ENCODE measurements around the gene PCNX3.
"Not testable (repeated sequence)": the region's sequence is repeated elsewhere in the genome, so short reads cannot be mapped to it uniquely, and the experiment has no call there.

PCNX3 gene

DNA sequence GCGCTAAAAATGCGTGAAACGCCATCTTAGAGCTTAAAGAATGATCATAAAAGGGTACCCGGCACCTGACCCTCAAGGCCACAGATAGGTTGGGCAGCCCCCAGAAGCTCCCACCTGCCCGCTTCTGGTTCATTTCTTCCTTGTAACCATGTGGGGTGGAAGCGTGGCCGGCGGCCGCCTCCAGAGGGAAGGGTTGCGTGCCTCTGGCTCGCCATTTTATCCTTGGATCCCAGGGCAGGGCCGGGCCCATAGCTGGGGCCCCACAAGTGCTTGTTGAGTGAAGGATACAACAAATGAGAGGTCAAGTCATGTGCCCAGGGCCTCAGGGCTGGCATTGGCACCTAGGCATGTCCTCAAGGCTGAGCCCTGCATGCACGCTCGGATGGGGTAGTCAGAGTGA lies 5.9 kb downstream of the PCNX3 start:
- DNase-seq = no peak

DNA sequence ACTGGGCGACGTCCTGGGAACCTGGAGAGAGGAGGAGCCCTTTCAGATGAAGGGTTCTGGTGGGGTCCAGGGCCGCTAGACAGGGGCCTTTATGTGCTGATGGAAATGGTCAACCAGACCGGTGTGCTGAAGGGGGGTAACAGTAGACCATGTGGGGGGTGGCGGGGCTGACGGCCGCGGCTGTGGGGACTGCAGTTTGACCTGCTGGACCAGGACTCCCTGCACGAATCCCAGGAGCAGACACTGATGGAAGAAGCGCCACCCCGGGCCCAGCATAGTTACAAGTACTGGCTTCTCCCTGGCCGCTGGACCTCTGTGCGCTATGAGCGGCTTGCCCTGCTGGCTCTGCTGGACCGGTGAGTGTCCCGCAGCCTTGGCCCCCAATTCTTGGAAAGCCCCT lies 6.4 kb downstream of the PCNX3 start:
- DNase-seq = no peak

DNA sequence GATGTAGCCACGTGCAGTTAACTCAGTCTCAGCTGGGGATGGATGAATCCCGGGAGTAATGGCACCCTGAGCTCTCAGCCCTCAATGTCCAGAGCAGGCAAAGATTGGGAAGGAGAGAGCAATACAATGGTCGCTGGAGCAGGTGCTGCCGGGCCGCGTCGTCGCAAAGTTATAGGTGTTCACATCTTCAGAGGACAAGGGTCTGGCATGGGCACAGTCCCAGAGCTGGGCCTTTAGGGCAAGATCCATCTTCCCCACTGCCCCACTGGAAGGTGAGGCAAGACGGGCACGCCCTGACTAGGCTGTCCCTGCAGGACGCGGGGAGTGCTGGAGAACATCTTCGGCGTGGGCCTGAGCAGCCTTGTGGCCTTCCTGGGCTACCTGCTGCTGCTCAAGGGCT lies 7.6 kb downstream of the PCNX3 start:
- DNase-seq = no peak

DNA sequence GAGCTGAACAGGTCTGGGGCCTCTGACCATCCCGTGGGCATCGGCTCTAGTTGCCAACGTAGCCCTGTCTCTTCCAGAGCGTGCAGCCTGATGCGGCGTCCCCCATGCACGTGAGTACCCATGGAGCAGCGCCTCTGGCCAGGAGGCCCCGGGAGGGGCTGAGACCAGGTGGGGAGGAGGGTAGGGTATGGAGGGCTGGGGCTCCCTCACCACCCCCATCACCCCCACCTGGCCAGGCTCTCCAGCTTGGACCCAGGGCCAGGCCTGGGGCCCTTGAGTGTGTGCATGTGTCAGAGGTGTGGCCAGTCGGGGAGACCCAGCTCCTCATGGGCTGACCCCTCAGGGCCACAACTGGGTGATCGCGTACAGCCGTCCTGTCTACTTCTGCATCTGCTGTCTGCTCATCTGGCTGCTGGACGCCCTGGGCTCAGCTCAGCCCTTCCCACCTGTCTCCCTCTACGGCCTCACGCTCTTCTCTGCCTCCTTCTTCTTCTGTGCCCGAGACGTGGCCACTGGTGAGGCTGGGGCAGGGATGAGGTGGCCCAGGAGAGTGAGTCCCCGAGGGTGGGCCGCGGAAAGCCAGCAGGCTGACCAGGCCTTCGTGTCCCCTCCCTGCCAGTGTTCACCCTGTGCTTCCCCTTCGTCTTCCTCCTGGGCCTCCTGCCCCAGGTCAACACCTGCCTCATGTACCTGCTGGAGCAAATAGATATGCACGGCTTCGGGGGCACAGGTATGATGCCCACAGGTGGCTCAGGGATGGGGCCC lies 8.5 kb downstream of the PCNX3 start:
- no peak for DNase-seq

DNA sequence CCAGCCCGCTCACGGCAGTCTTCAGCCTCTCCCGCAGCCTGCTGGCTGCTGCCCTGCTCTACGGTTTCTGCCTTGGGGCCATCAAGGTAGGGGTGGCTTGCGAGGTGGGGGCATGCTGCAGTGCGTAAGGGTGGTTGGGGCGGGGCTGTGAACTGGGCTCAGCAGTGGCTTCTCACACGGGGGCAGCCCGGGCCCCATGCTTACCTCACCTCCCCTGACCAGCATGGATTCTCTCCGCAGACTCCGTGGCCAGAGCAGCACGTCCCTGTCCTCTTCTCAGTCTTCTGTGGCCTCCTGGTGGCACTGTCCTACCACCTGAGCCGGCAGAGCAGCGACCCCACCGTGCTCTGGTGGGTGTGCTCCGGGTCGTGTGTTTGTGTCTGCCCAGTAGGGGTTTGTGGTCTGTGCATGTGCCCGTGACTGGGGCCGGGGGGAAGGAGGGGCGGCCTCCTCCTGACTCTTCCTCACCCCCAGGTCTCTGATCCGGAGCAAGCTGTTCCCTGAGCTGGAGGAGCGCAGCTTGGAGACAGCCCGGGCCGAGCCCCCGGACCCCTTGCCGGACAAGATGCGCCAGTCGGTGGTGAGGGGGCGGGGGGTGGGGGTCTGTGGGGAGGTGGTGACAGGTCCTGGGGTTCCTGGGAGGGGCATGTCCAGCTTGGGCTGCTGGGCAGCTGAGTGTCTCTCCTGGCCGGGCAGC lies 9.5 kb downstream of the PCNX3 start:
- DNase-seq = no peak

DNA sequence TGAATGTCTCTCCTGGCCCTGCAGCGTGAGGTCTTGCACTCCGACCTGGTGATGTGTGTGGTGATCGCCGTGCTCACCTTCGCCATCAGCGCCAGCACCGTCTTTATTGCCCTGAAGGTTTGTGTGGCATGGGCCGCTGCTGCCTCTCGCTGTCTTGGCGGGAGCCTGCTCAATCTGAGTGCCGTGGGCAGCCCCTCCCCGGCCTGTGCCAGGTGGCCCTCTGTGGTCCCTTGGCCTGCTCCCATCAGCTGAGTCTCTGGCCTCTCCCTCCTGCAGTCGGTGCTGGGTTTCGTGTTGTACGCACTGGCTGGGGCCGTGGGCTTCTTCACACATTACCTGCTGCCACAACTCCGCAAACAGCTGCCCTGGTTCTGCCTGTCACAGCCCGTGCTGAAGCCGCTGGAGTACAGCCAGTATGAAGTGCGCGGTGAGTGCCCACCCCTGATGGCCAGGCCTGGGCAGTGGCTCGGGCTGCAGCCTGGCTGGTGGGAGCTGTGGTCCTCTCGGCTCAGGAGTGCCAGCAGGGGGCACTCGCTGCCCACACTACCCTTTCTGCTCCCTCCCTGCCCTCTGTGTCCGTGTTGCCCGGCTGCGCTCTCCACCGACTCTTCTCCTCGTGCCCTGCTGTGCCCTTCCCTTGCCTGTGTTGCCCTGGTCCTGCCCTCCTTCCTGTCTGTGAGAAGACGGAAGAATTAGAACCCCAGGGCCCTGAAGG lies 10.2 kb downstream of the PCNX3 start:
- peak; percentile 55 for DNase-seq

DNA sequence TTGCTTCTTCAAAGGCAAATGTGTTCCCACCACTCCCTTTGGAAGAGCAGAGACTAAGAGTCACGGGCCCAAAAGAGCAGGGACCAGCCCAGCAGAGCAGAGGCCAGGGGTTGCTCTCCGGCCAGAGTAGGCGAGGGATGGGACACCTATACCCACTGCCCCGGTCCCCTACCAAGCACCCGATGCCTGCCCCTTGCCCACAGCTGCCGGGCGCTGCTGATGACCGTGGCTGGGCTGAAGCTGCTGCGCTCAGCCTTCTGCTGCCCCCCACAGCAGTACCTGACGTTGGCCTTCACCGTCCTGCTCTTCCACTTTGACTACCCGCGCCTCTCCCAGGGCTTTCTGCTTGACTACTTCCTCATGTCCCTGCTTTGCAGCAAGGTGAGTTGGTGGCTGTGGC lies 11.6 kb downstream of the PCNX3 start:
- no peak for DNase-seq

DNA sequence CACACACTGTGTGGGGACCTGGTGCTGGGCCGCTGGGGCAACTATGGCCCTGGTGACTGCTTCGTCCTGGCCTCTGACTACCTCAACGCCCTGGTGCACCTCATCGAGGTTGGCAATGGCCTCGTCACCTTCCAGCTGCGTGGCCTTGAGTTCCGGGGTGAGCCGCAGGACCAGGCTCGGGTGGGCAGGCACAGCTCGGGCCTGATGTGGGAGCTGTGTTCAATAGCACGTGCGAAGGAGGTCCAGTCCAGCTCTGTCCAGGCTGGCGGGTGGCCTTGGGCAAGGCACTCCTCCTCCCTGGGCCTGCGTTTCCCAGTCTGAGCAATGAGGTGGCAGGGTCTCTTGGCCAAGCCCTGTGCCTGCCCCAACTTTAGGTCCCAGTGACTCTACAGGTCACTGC lies 14.0 kb downstream of the PCNX3 start:
- DNase-seq = no peak

DNA sequence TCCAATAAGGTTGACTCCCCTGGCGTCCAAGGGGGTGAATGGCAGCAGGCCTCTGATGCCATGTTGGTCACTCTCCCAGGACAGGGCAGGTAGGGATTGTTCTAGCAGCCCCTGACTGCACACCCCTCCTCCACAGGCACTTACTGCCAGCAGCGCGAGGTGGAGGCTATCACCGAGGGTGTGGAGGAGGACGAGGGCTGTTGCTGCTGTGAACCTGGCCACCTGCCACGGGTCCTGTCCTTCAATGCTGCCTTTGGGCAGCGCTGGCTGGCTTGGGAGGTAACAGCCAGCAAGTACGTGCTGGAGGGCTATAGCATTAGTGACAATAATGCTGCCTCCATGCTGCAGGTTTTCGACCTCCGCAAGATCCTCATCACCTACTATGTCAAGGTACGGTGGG lies 14.6 kb downstream of the PCNX3 start:
- DNase-seq = no peak

DNA sequence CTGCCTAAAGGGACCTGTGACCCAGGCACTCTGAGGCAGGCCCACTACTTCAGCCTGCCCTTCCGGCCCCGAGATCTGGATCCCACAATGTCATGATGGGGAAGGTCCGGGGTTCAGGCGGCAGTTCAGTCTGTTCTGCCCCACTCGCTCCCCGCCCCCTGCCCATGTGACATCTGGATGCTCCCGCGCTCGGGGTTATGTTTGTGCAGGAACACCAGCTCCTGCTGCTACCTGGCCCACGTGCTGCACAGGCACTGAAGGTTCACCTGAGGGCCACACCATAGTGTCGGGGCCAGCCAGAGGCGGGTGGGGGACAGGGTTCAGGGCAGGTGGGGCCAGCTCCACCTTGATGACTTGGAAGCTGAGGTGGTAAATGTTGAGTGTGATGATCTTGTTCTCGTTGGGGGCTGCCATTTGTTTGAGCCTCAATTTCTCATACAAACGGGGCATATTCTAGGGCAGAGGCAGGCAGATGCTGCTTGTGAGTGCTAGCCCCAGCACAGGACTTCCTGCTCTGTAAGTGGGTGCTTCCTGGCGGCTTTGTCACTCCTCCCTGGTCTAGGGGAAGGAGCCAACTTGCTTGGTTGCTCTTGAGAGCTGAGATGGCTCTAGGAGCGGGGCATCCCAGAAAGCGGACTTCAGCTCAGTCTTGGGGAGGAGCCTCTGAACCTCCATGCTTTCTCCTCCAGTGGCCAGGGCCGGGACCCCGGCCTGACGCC lies 18.0 kb downstream of the PCNX3 start:
- no peak for DNase-seq

DNA sequence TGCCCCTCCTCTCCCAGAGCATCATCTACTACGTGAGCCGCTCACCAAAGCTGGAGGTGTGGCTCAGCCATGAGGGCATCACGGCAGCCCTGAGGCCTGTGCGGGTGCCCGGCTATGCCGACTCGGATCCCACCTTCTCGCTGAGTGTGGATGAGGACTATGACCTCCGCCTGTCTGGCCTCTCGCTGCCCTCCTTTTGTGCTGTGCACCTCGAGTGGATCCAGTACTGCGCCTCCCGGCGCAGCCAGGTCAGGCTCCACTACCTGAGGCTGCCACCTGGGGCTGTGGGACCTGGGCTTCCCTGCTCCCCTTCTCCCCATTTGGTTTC lies 18.5 kb downstream of the PCNX3 start:
- DNase-seq = no peak

DNA sequence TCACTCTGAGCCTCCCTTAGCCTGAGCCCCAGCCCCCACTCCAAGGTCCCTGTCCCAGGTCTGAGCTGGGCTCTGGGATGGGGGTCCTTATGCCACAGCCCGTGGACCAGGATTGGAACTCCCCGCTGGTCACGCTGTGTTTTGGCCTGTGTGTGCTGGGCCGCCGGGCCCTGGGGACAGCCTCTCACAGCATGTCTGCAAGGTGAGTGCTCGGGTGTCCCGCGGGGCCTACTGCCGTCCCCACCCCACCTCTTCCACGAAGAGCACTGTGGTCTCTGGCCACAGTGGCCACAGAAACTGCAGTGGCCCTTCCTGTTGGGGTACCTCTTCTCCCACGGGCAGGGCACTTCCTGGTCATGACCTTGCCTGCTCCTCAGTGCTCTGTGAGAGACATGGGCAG lies 18.9 kb downstream of the PCNX3 start:
- DNase-seq = no peak

DNA sequence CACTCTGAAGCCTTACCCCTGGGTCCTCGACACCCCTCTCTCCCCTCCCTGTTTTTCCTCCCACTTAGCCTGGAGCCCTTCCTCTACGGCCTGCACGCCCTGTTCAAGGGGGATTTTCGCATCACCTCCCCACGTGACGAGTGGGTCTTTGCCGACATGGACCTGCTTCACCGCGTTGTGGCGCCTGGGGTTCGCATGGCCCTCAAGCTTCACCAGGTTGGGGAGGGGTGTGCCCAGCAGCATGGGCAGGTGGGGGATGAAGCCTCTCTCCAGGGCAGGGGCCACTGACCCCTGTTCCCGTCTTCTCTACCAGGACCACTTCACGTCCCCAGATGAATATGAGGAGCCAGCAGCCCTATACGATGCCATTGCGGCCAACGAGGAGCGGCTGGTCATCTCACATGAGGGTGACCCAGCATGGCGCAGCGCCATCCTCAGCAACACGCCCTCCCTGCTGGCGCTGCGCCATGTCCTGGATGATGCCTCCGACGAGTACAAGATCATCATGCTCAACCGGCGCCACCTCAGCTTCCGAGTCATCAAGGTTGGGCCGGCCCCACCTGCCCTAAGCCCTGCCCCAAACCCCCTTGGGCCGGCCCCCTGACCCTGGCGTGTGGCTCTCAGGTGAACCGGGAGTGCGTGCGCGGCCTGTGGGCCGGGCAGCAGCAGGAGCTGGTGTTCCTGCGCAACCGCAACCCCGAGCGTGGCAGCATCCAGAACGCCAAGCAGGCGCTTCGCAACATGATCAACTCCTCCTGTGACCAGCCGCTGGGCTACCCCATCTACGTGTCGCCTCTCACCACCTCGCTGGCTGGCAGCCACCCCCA lies 19.5 kb downstream of the PCNX3 start:
- no peak for DNase-seq

DNA sequence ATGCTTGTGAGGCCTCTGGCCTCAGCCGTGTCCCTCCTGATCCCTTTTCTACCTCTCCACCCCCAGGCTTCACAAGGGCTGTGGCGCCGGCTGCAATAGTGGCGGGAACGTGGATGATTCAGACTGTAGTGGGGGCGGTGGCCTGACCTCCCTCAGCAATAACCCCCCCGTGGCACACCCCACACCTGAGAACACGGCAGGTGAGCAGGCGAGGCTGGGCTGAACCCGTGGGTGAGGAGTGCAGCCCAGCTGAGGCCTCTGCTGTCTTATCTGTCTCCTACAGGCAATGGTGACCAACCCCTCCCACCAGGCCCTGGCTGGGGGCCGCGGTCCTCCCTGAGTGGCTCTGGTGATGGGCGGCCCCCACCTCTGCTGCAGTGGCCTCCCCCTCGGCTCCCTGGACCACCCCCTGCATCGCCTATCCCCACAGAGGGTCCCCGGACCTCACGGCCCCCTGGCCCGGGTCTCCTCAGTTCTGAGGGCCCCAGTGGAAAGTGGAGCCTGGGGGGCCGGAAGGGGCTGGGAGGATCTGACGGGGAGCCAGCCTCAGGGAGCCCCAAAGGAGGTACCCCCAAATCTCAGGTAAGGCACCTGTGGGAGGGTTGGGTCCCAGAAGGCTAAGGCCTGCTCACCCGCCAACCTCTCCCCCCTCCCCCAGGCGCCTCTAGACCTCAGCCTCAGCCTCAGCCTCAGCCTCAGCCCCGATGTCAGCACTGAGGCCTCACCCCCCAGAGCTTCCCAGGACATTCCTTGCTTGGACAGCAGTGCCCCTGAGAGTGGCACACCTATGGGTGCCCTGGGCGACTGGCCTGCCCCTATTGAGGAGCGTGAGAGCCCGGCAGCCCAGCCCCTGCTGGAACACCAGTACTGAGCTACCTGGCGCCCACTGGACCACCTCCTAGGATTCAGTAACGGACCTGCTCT lies 20.8 kb downstream of the PCNX3 start:
- DNase-seq = no peak

DNA sequence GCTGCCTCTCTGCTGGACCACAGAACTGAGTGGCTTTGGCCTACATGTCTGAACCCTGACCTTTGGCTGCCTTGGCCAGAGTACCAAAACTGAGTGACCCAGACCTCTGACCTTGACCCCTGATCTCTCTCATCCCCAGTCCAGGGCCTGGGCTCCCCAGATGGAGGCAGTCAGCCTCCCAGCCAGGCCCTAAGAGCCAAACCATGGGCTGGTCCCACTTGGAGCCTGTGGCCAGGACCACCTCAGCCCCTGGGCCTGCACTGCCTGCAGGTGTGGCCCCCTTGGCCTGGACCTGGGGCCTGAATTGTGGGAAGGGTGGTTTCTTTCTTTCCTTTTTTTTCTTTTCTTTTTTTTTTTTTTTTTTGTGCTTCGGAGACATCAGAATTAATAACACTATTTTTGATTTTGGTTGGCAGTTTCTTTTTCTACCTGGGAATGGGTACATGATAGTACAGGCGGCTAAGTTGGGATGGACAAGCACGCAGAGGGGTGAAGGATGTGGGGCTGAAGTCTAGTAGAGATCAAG lies 21.5 kb downstream of the PCNX3 start:
- no peak for DNase-seq

DNA sequence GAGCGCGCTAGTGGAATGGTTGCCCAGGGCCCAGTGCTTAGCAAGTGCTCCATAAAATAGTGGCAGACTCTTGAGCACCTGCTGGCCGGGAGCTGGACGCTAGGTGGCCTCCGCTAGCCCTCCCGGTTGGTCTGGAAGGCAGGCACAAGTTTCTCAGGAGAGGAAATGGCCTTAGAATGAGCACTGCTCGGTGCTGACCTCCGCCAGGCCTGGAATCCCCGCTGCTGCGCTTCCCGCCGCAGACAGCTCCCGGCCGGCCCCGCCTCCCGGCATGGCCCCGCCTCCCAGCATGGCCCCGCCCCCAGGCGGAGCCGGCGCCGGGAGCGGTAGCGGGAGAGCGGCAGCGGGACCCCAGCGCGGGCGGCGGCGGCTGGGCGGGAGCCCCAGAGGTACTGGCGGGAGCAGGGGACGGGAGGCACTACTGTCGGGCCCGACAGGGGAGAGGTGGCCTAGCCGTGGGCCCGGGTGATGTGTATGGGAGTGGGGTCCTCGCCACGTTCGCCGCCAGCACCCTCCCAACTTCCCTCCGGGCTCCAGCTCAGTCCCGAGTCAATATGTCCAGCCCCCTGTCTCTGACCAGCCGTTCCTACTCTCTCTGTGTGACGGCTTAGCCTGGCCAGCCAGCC lies 22.3 kb downstream of the PCNX3 start, which contains the start of gene SIPA1:
TSS of gene SIPA1 (plus strand) at position 308 of the 626 bp plus-strand sequence. CDS start 2,821 bp downstream, outside the sequence.
- DNase-seq = peak; percentile 77

DNA sequence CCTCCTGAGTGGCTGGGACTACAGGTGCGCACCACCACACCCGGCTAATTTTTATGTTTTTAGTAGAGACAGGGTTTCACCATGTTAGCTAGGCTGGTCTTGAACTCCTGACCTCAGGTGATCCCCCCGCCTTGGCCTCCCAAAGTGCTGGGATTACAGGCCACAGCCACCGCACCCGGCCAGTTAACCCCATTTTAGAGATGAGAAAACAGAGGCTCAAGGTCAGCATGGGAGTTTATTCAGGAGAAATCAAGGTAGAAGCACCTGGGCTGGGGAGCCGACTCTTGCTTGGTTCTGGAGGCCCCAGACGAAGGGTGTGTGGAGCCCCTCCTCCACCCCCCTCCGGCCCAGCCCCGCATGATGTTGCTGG lies 23.6 kb downstream of the PCNX3 start:
- DNase-seq = not testable (repeated sequence)

DNA sequence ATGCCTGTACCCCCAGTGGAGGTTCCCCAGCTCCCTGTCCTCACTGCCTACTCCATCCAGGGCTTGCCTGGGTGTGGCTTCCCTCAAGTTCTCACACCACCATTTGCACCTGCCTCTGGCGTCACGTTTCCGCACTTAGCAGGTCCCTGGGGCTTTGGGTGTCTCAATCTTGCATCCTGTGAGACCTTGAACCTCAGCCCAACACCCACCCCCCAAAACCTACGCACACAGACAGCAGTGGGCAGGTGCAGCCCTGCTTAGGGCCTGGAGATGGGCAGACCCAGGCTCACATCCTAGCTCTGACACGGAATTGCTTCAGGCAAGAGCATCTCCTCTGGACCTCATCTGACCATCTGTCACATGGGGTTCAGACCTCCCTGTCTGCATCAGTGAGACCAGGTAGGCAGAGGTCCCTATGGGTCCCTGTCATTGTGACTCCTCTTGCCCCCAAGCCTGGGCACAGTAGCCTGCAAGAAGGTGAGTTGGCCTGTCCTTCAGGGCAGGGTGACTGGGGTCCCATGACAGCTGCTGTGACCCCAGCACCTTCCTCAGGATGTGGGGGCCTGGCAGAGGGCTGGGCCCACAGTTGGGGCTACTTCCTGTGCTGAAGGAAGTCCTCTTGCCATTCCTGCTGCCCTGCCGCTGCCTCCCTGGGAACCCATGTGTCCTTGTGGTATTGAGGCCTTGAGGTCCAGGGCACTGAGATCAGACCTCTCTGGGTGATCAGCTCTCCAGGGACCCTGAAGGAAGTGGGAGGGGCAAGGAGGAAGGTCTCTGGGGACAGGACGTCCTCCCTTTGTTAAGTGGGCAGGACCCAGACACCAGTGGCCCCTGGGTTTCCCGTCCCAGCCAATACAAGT lies 24.3 kb downstream of the PCNX3 start:
- peak; percentile 40 for DNase-seq

DNA sequence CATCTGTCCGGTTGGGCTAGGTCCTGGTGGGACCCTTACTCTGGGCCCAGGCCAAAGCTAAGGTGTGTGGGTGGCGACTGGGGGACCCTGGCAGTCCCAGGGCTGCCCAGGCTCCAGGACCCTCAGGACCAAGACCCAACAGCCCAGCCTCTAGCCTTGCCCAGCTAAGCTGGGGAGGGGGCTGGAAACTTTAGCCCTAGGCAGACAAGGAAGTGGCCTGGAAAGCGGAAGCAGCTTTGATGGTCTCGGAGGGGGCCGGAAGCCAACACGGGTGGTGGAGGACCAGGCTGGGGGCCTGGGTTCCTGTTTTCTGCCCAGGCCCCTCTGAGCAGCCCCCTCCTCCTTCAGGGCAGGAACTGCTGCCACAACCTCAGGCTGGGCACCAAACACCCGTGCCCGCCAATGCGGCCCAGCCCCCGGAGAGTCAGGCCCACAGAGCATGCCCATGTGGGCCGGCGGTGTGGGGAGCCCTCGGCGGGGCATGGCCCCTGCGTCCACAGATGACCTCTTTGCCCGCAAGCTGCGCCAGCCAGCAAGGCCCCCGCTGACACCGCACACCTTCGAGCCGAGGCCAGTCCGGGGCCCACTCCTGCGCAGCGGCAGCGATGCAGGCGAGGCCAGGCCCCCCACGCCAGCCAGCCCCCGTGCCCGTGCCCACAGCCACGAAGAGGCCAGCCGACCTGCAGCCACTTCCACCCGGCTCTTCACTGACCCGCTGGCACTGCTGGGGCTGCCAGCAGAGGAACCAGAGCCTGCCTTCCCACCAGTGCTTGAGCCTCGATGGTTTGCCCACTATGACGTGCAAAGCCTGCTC lies 25.1 kb downstream of the PCNX3 start:
- DNase-seq = peak; percentile 39

Data from stimulated activated CD4-positive, alpha-beta T cell treated with anti-CD3 and anti-CD28 coated beads, Interleukin-4, amount 100 ng/mL, for 1 hour (primary cell).